Upper lobe of left lung (tissue), 4 donors: ENCODE results near the gene TAS2R4.

Experiments
- EP300 ChIP-seq, 4 donors: sonication (generic); formaldehyde crosslinking; IDR thresholded peaks; one replicate each; pipeline ENCODE4 v1.5.1; 2017; ENCODE audit warnings: antibody characterized with exemption in 4 of 4, control low read depth in 2 of 4
- TF ChIP-seq, protein P1 (sequence below), 6 experiments: fragments of 450-650 bp in 4 of 6; fragments of 200-600 bp in 2 of 6; sonication (generic) in 2 of 6; IDR thresholded peaks; one replicate each; pipeline ENCODE4 v1.5.1; 2016 to 2019; ENCODE audit warnings: antibody characterized with exemption in 6 of 6

DNA sequence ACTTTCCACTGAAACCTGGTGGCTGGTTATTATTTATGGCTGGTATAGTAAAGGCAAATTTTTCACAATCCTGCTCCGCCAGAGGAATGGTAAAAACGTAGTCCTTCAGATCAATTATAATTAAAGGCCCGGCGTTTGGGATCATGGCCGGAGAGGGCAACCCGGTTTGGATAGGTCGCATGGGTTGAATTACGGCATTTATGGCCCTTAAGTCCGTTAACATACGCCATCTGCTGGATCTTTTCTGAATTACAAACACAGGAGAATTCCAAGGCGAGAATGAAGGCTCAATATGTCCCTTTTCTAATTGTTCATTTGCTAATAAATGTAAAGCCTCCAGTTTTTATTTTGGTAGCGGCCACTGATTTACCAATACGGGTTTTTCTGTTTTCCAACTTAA, 23.8 kb upstream of the TAS2R4 start:
- no peak for TF ChIP-seq EP300 (IDR thresholded peaks at IDR 0.05)
- TF ChIP-seq, protein P1, sequence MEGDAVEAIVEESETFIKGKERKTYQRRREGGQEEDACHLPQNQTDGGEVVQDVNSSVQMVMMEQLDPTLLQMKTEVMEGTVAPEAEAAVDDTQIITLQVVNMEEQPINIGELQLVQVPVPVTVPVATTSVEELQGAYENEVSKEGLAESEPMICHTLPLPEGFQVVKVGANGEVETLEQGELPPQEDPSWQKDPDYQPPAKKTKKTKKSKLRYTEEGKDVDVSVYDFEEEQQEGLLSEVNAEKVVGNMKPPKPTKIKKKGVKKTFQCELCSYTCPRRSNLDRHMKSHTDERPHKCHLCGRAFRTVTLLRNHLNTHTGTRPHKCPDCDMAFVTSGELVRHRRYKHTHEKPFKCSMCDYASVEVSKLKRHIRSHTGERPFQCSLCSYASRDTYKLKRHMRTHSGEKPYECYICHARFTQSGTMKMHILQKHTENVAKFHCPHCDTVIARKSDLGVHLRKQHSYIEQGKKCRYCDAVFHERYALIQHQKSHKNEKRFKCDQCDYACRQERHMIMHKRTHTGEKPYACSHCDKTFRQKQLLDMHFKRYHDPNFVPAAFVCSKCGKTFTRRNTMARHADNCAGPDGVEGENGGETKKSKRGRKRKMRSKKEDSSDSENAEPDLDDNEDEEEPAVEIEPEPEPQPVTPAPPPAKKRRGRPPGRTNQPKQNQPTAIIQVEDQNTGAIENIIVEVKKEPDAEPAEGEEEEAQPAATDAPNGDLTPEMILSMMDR (IDR thresholded peaks at IDR 0.05): peak in 1 of 6 experiments; percentile 12
